Measurements from ENCODE around the gene CA6. TPM values are rescaled to one million over a fixed set of nuclear protein-coding genes. Genes with fewer than 3 reads are reported as not detected.
"Not testable (repeated sequence)": the region's sequence is repeated elsewhere in the genome, so short reads cannot be mapped to it uniquely, and the experiment has no call there.

Gene CA6
- total RNA-seq, 2 experiments from 2014 or later = 0.22 to 0.62 TPM

DNA sequence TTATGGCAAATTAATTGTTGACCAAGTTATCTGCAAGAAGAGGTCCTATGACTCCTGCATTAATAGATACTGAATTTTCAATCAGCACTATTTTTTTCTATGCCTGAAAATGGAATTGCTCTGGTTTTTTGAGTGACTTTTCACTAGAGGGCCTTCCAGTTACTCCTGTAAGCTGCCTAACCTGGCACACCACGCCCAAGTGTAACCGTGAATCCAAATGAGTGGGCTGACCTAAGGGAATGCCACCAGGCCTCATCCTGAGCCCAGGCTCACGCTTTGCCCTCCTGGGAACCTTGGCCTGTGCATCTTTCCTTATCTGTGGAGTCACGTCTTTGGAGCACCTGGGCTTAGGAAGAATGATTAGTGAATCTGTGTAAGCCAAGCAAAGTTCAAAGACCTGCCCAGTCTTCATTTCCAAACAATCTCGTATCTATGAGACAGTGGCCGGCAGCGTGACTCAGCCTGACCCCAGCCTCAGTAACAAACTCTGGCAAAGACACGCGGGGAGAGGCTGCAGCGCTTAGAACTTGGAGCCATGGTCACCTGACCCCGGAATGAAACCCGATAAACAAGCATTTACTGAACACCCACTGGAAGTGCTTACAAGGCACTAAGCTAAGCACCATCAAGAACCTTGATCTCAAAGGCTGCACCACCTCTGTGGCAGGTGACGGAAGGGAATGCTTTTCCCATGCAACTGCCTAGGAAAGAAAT lies 48.5 kb downstream of the CA6 start:
- CTCF ChIA-PET = interaction anchor here (1.5 to 2.3 kb wide), 4 partner anchors 10 to 79 kb away, joined by 3 to 14 read pairs (median 8); no protein-coding TSS in a partner anchor
- H3K4me3 Mint-ChIP-seq; DNase-seq; H3K27ac Mint-ChIP-seq; H3K9me3 Mint-ChIP-seq; intact Hi-C loops (cut with micrococcal nuclease); H3K36me3 Mint-ChIP-seq (ENCODE audit: low read depth); H3K4me1 Mint-ChIP-seq (ENCODE audit: low read depth); H3K27me3 Mint-ChIP-seq (ENCODE audit: low read depth): not testable (repeated sequence)

DNA sequence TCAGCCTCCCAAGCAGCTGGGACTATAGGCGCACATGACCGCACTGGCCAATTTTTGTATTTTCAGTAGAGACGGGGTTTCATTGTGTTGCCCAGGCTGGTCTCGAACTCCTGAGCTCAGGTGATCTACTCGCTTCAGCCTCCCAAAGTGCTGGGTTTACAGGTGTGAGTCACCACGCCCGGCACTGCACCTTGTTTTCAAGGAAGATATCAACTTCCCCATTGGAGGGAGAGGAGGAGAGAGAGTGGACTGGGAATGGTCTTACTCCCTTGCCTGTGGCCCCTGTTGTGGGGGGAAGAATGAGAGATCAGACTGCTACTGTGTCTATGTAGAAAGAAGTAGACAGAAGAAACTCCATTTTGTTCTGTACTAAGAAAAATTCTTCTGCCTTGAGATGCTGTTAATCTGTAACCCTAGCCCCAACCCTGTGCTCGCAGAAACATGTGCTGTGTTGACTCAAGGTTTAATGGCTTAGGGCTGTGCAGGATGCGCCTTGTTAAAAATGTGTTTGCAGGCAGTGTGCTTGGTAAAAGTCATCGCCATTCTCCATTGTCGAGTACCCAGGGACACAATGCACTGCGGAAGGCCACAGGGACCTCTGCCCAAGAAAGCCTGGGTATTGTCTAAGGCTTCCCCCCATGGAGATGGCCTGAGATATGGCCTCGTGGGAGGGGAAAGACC lies 56.0 kb downstream of the CA6 start:
- H3K27me3 Mint-ChIP-seq (ENCODE audit: low read depth); H3K36me3 Mint-ChIP-seq (ENCODE audit: low read depth); H3K9me3 Mint-ChIP-seq; H3K4me3 Mint-ChIP-seq; DNase-seq; H3K4me1 Mint-ChIP-seq (ENCODE audit: low read depth); H3K27ac Mint-ChIP-seq; CTCF ChIA-PET: not testable (repeated sequence)
- intact Hi-C loops (cut with micrococcal nuclease) = loop anchor here (10.0 kb wide), 1 partner anchor 437 kb away; no protein-coding TSS in a partner anchor

DNA sequence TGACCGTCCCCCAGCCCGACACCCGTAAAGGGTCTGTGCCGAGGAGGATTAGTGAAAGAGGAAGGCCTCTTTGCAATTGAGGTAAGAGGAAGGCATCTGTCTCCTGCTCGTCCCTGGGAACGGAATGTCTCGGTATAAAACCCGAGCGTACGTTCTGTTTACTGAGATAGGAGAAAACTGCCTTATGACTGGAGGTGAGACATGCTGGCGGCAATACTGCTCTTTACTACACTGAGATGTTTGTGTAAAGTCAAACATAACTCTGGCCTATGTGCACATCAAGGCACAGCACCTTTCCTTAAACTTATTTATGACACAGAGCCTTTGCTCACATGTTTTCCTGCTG lies 56.5 kb downstream of the CA6 start:
- H3K27me3 Mint-ChIP-seq (ENCODE audit: low read depth); H3K36me3 Mint-ChIP-seq (ENCODE audit: low read depth); H3K4me3 Mint-ChIP-seq; DNase-seq; H3K27ac Mint-ChIP-seq; H3K9me3 Mint-ChIP-seq; H3K4me1 Mint-ChIP-seq (ENCODE audit: low read depth): not testable (repeated sequence)
- intact Hi-C loops (cut with micrococcal nuclease) = loop anchor here (10.0 kb wide), 1 partner anchor 437 kb away; no protein-coding TSS in a partner anchor
- CTCF ChIA-PET = interaction anchor here (4.1 kb wide), 1 partner anchor 83 kb away, joined by 117 read pairs; no protein-coding TSS in a partner anchor

DNA sequence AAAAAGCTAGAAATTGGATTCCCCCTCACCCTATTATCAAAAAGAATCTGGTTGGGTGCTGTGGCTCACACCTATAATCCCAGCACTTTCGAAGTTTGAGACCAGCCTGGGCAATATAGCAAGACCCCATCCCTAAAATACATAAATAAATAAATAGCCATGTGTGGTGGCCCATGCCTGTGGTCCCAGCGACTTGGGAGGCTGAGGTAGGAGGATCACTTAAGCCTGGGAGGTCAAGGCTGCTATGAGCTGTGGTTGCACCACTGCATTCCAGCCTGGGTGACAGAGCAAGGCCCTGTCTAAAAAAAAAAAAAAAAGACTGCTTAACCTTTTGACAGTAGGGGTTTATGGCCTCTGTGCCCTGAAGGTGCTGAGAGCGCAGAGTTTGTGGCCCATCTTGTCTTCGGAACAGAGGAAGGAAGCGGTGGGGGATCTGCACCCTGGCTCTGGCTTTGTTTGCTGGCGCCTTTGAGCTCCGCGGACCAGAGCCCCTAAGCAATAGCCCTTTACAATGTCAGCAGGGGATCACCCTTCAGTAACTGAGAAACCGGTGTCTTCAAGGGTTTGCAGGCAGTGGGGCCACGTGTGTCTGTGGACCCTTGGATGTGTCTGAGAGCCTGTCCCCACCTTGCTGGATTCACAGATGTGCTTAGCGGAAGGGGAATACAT lies 58.5 kb downstream of the CA6 start:
- Mint-ChIP-seq H3K4me3 (no peak overlapping the region), H3K9me3 (no peaks in the 10 kb centered on the region), H3K36me3 (ENCODE audit: low read depth) (no peaks in the 10 kb centered on the region), H3K27me3 (ENCODE audit: low read depth) (no peaks in the 10 kb centered on the region), H3K4me1 (ENCODE audit: low read depth) (peaks cover 8% of the 10 kb centered on the region), H3K27ac (no peak overlapping the region)
- CTCF ChIA-PET = interaction anchor here (0.6 to 4.1 kb wide), 25 partner anchors 9 to 198 kb away, joined by 3 to 117 read pairs (median 7); partner anchors contain the start of gene GPR157
- DNase-seq = no peak
- intact Hi-C loops (cut with micrococcal nuclease) = loop anchor here (2.0 to 10.0 kb wide), 2 partner anchors 33 to 439 kb away; no protein-coding TSS in a partner anchor

DNA sequence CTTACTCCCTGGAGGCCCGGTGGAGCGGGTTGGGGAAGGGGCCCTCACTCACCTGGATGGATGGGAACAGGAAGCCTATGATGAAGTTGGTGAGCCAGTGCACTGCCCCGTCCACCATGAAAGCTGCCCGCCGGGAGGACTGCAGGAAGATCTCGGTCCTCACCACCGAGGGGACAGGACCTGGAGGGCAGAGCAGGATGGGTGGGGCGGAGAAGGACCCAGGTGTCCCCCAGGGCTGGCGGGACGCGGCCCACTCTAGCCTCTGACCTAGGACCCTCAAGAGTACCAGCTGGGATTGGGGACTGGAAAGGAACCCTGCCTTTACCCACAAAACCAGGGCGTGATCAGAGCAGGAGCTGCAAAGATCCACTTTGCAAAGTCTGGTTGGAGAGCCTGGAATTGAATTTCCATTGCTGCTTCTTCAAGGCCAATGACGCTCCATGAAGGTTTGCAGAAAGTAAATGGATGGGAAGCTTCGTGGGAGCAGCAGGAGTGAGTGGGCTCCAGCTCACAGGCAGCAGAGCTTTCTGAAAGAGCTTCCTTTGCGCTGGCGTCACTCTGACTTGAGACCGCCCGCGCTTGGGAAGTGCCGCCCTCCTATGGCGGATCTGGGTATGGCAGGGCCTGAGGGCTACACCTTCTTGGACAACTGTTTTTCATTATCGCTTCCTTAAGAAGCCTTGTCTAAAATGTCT lies 59.2 kb downstream of the CA6 start:
- CTCF ChIA-PET = interaction anchor here (0.5 to 4.1 kb wide), 52 partner anchors 9 to 1144 kb away, joined by 3 to 117 read pairs (median 4); no protein-coding TSS in a partner anchor
- peak; percentile 94 for DNase-seq
- intact Hi-C loops (cut with micrococcal nuclease) = loop anchor here (1.0 to 10.0 kb wide), 5 partner anchors 34 to 440 kb away; no protein-coding TSS in a partner anchor
- no peaks in the 10 kb centered on the region for H3K9me3 Mint-ChIP-seq
- H3K27me3 Mint-ChIP-seq (ENCODE audit: low read depth) = no peaks in the 10 kb centered on the region
- no peak overlapping the region for H3K27ac Mint-ChIP-seq
- H3K36me3 Mint-ChIP-seq (ENCODE audit: low read depth) = no peaks in the 10 kb centered on the region
- H3K4me3 Mint-ChIP-seq = peak overlapping the region; percentile 24
- peaks cover 8% of the 10 kb centered on the region for H3K4me1 Mint-ChIP-seq (ENCODE audit: low read depth)

DNA sequence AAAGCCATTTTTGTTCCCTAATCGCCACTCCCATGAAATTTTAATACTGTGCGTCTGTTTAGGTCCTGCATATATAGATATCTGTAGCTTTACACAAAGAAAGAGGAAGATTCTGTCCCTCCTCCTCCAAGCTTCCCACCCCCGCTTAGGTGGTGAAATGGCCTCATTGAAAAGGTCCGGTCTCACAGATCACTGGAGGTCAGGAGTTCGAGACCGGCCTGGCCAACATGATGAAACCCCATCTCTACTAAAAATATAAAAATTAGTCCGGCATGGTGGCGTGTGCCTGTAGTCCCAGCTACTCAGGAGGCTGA lies 59.7 kb downstream of the CA6 start:
- DNase-seq = no peak
- Mint-ChIP-seq H3K27me3 (ENCODE audit: low read depth) (no peaks in the 10 kb centered on the region), H3K4me3 (no peak overlapping the region), H3K27ac (no peak overlapping the region), H3K36me3 (ENCODE audit: low read depth) (no peaks in the 10 kb centered on the region), H3K9me3 (no peaks in the 10 kb centered on the region), H3K4me1 (ENCODE audit: low read depth) (peaks cover 8% of the 10 kb centered on the region)
- intact Hi-C loops (cut with micrococcal nuclease) = loop anchor here (1.0 to 10.0 kb wide), 5 partner anchors 35 to 441 kb away; no protein-coding TSS in a partner anchor
- CTCF ChIA-PET = interaction anchor here (0.7 to 4.1 kb wide), 39 partner anchors 9 to 1143 kb away, joined by 3 to 117 read pairs (median 5); no protein-coding TSS in a partner anchor

DNA sequence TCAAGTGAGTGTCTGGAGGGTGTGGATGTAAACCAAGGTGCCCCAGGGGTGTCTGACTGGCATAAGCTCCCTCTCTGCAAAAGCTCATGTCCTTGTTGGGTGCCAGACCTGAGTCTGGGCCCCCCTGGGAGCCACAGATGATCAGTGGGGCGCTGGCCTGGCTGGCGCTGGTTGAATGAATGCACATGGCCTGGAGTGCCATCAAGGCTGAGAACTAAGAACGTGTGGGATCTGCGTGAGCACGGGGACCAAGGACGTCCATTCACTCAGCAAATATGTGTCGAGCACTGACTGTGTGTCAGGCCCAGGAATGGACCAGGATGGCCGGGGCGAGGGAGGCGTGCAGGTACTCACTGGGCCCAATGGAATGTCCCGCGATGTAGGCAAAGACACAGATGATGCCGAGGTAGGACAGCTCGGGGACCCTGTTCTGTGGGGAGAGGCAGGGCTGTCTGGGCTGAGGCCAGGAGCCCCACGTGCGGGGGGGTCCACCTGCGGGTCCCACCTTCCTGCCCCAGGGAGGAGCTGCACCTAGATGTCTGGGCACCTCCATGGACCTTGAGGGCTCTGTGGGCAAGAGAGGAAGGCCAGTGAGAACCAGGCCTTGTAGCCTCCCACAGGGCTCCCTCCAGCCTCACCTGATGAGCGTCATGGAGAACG lies 61.4 kb downstream of the CA6 start:
- H3K4me1 Mint-ChIP-seq (ENCODE audit: low read depth) = peaks cover 8% of the 10 kb centered on the region
- intact Hi-C loops (cut with micrococcal nuclease) = loop anchor here (5.0 to 10.0 kb wide), 2 partner anchors 190 to 442 kb away; no protein-coding TSS in a partner anchor

DNA sequence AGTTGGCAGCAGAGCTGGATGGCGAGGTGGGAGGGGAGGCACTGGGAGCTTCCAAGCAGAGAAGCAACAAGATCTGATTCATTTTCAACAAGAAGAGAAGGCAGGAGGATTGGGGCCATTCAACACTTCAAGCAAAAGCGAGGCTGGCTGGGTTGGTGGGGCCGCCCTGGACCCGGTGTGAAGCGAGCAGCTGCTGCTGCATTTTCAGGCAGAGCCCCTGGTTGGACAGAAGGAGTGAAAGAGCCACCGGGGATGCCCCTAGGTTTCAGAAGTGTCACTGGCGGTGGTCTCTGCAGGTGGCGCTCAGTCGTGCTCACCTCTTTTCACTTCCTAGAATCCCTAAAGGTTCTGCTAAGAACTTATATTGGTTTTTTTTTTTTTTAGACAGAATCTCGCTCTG lies 62.6 kb downstream of the CA6 start:
- H3K9me3 Mint-ChIP-seq = no peaks in the 10 kb centered on the region
- H3K27me3 Mint-ChIP-seq (ENCODE audit: low read depth) = no peaks in the 10 kb centered on the region
- H3K4me1 Mint-ChIP-seq (ENCODE audit: low read depth) = peaks cover 8% of the 10 kb centered on the region
- H3K27ac Mint-ChIP-seq = no peak overlapping the region
- intact Hi-C loops (cut with micrococcal nuclease) = loop anchor here (5.0 to 10.0 kb wide), 2 partner anchors 189 to 443 kb away; no protein-coding TSS in a partner anchor
- no peak for DNase-seq
- no peaks in the 10 kb centered on the region for H3K36me3 Mint-ChIP-seq (ENCODE audit: low read depth)
- H3K4me3 Mint-ChIP-seq = no peak overlapping the region
- CTCF ChIA-PET = interaction anchor here (0.9 to 1.2 kb wide), 2 partner anchors 83 to 90 kb away, joined by 3 to 4 read pairs; no protein-coding TSS in a partner anchor

More for the DNA sequence above, 61.4 kb downstream of the CA6 start:
- Mint-ChIP-seq H3K9me3 (no peaks in the 10 kb centered on the region), H3K4me3 (no peak overlapping the region), H3K36me3 (ENCODE audit: low read depth) (no peaks in the 10 kb centered on the region), H3K27me3 (ENCODE audit: low read depth) (no peaks in the 10 kb centered on the region), H3K27ac (no peak overlapping the region)
- no peak for DNase-seq
- CTCF ChIA-PET = interaction anchor here (0.7 kb wide), 1 partner anchor 18 kb away, joined by 3 read pairs; no protein-coding TSS in a partner anchor

DNA sequence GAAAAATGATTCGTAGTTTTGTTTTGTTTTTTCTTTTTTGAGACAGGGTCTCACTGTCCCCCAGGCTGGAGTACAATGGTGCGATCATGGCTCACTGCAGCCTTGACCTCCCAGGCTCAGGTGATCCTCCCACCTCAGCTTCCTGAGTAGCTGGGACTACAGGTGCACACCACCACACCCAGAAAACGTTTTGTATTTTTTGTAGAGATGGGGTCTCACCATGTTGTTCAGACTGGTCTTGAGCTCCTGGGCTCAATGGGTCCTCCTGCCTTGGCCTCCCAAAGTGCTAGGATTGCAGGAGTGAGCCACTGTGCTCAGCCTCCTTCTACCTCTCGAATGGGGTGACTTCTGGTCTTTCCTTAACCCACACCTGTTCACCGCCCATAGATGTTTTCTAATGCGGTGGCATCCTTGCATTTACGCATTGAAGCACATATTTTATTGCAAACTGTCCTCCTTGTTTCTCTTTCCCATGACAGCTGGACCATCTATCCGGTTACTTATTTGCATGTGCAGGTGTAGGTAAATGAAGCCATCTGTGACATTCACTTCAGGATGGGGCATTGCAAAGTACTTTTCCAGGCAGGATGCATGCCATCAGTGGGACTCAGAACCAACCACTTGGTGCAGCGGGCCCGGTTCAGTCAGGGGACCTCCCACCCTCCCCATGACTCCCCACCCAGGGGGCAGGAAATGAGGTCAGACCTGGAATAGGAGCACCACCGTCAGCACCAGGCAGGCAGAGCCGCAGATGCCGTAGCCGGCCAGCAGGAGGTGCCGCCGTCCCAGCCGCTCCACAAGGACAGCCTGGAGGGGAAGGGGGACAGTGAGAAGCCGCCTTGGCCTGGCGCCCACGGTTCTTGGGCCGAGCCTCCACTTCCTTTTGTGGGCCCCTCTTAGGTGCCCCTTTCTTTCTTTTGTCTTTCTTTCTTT lies 64.0 kb downstream of the CA6 start:
- Mint-ChIP-seq H3K4me1 (ENCODE audit: low read depth) (peaks cover 3% of the 10 kb centered on the region), H3K27ac (no peak overlapping the region), H3K4me3 (no peak overlapping the region), H3K27me3 (ENCODE audit: low read depth) (no peaks in the 10 kb centered on the region), H3K9me3 (no peaks in the 10 kb centered on the region), H3K36me3 (ENCODE audit: low read depth) (no peaks in the 10 kb centered on the region)
- CTCF ChIA-PET = interaction anchor here (1.1 to 1.4 kb wide), 2 partner anchors 92 to 95 kb away, joined by 3 read pairs; no protein-coding TSS in a partner anchor
- peak; percentile 53 for DNase-seq
- intact Hi-C loops (cut with micrococcal nuclease) = loop anchor here (5.0 to 10.0 kb wide), 4 partner anchors 93 to 445 kb away; no protein-coding TSS in a partner anchor

DNA sequence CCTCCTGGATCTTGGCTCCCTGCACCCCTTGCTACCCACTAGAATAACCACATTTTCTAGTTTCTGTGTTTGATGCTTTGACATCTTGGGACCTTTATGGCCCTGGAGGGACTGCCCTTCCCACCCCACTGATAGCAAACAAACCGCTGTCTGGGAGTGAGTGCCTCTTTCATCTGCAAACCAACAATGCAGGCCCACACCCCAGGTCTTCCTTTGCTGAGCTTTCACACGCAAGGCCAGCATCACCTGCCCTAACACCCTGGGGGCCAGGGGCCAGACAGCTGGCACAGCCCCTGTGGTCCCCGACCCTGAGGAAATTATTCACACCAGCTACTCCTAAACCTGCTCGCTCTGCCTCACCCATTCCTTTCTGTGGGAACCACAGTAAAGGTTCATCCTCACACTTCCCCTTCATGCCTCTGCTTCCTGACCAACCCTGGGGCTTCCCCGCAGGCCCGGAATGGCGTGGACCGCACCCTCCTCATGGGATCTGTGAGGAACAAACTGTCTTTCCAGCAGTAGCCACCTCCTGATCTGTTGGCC lies 65.2 kb downstream of the CA6 start:
- H3K27me3 Mint-ChIP-seq (ENCODE audit: low read depth) = no peaks in the 10 kb centered on the region
- no peaks in the 10 kb centered on the region for H3K36me3 Mint-ChIP-seq (ENCODE audit: low read depth)
- intact Hi-C loops (cut with micrococcal nuclease) = loop anchor here (5.0 to 10.0 kb wide), 2 partner anchors 91 to 226 kb away; no protein-coding TSS in a partner anchor
- no peaks in the 10 kb centered on the region for H3K4me1 Mint-ChIP-seq (ENCODE audit: low read depth)
- H3K27ac Mint-ChIP-seq = no peak overlapping the region
- H3K4me3 Mint-ChIP-seq = no peak overlapping the region
- H3K9me3 Mint-ChIP-seq = no peaks in the 10 kb centered on the region
- DNase-seq = no peak
- CTCF ChIA-PET = interaction anchor here (1.0 to 1.4 kb wide), 2 partner anchors 22 to 91 kb away, joined by 3 read pairs; no protein-coding TSS in a partner anchor

All from activated naive CD4-positive, alpha-beta T cell treated with anti-CD3 and anti-CD28 coated beads for 36 hours (primary cell).